Upper lobe of right lung (tissue), 1 donor: ENCODE measurements around the gene MAP3K6. TPM values are rescaled to one million over a fixed set of nuclear protein-coding genes. Genes with fewer than 3 reads are reported as not detected.

Experiments used
- ATAC-seq: fragments of 200-7000 bp; cut with Tn5 transposase; one replicate; pipeline ENCODE4 v1.9.1; 2020; ENCODE audit warnings: mild to moderate bottlenecking, moderate library complexity
- DNase-seq: peaks from one replicate; pipeline ENCODE4 v3.0.0-alpha.2; 2020
- H3K27ac ChIP-seq: fragments of 200-600 bp; one replicate; pipeline ENCODE4 v1.8.0; 2022
- H3K27me3 ChIP-seq: fragments of 200-600 bp; one replicate; pipeline ENCODE4 v1.8.0; 2022; ENCODE audit warnings: mild to moderate bottlenecking
- H3K36me3 ChIP-seq: fragments of 200-600 bp; one replicate; pipeline ENCODE4 v1.8.0; 2022
- H3K4me1 ChIP-seq: fragments of 200-600 bp; one replicate; pipeline ENCODE4 v1.8.0; 2022
- H3K4me3 ChIP-seq: fragments of 200-600 bp; one replicate; pipeline ENCODE4 v1.8.0; 2022; ENCODE audit warnings: mild to moderate bottlenecking
- H3K9me3 ChIP-seq: fragments of 200-600 bp; one replicate; pipeline ENCODE4 v1.8.0; 2022
- intact Hi-C: fragments of 100-400 bp; cut with DNase I; formaldehyde crosslinking; loops from one replicate; pipeline ENCODE4 v1.11.0; 2022
- total RNA-seq: library from RNA; stranded (reverse); fragmentation: NEBNext Ultra II Directional; extraction: Animal tissue kit (Norgen Biotek cat#: 25700); gene quantifications from one replicate; pipeline ENCODE4 v1.2.1, GENCODE V29; 2021
- TF ChIP-seq, protein P1 (sequence below): fragments of 200-600 bp; IDR thresholded peaks from one replicate; pipeline ENCODE4 v1.8.0; 2022; ENCODE audit warnings: antibody characterized with exemption
- donor health status: DM: no; HTN: yes; CAD: no; lungs with severe emphysema.

Gene MAP3K6
- total RNA-seq, 1 donor from 2014 or later, result 144 TPM

- peaks cover 63% of the 10 kb centered on the region for H3K36me3 ChIP-seq
- DNase-seq (no peak), ATAC-seq (no peak)
- H3K4me1 ChIP-seq, result peaks cover 8% of the 10 kb centered on the region
- TF ChIP-seq, protein P1, sequence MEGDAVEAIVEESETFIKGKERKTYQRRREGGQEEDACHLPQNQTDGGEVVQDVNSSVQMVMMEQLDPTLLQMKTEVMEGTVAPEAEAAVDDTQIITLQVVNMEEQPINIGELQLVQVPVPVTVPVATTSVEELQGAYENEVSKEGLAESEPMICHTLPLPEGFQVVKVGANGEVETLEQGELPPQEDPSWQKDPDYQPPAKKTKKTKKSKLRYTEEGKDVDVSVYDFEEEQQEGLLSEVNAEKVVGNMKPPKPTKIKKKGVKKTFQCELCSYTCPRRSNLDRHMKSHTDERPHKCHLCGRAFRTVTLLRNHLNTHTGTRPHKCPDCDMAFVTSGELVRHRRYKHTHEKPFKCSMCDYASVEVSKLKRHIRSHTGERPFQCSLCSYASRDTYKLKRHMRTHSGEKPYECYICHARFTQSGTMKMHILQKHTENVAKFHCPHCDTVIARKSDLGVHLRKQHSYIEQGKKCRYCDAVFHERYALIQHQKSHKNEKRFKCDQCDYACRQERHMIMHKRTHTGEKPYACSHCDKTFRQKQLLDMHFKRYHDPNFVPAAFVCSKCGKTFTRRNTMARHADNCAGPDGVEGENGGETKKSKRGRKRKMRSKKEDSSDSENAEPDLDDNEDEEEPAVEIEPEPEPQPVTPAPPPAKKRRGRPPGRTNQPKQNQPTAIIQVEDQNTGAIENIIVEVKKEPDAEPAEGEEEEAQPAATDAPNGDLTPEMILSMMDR, result no peak
- no peaks in the 10 kb centered on the region for H3K27me3 ChIP-seq
- no peaks in the 10 kb centered on the region for H3K9me3 ChIP-seq
- H3K4me3 ChIP-seq, result no peak overlapping the region
- H3K27ac ChIP-seq, result no peak overlapping the region
- intact Hi-C loops, result no loop called here
Observed at GRCh38 chr1:27335506-27336422, 31.0 kb downstream of the MAP3K6 start.

DNA sequence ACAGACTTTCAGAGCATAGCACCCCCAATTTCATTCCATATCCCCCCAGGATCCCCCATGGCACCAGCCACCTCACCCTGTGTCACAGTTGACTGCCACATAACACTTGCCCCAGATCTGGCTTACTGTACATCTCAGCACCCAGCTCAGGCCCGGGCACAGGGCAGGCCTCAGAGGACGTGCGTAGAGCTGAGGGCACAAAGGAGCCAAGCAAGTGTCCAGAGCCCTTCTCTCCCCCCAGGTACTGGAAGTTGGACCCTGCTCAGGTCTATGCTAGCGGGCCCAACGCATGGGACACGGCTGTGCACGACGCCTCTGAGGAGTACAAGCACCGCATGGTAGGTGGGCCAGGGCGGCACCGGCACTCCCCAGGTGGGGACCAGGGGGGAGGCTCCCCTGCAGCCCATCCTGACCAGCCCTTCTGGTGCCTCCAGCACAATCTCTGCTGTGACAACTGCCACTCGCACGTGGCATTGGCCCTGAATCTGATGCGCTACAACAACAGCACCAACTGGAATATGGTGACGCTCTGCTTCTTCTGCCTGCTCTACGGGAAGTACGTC is 33.0 kb downstream of the MAP3K6 start:
- TF ChIP-seq, protein P1, result no peak
- H3K4me1 ChIP-seq, result peaks cover 8% of the 10 kb centered on the region
- ATAC-seq (no peak), DNase-seq (no peak)
- H3K27me3 ChIP-seq, result no peaks in the 10 kb centered on the region
- intact Hi-C loops, result no loop called here
- H3K4me3 ChIP-seq, result no peak overlapping the region
- H3K9me3 ChIP-seq, result no peaks in the 10 kb centered on the region
- H3K36me3 ChIP-seq, result peaks cover 77% of the 10 kb centered on the region
- H3K27ac ChIP-seq, result no peak overlapping the region

- H3K27me3 ChIP-seq, result no peaks in the 10 kb centered on the region
- H3K4me1 ChIP-seq, result peaks cover 8% of the 10 kb centered on the region
- H3K9me3 ChIP-seq, result no peaks in the 10 kb centered on the region
- H3K4me3 ChIP-seq, result no peak overlapping the region
- no peak overlapping the region for H3K27ac ChIP-seq
- DNase-seq, result no peak
- TF ChIP-seq, protein P1, result peak; percentile 82
- intact Hi-C loops, result no loop called here
- ATAC-seq, result peak; percentile 81
- H3K36me3 ChIP-seq, result peaks cover 88% of the 10 kb centered on the region
Observed at GRCh38 chr1:27332536-27333281, 34.1 kb downstream of the MAP3K6 start.

GRCh38 chr1:27331922-27332321 is 34.8 kb downstream of the MAP3K6 start:
- H3K27me3 ChIP-seq, result no peaks in the 10 kb centered on the region
- peaks cover 9% of the 10 kb centered on the region for H3K4me1 ChIP-seq
- TF ChIP-seq, protein P1, result no peak
- no peak overlapping the region for H3K4me3 ChIP-seq
- intact Hi-C loops, result no loop called here
- no peak overlapping the region for H3K27ac ChIP-seq
- H3K9me3 ChIP-seq, result no peaks in the 10 kb centered on the region
- H3K36me3 ChIP-seq, result peaks cover 91% of the 10 kb centered on the region
- no peak for DNase-seq
- ATAC-seq, result no peak

DNA sequence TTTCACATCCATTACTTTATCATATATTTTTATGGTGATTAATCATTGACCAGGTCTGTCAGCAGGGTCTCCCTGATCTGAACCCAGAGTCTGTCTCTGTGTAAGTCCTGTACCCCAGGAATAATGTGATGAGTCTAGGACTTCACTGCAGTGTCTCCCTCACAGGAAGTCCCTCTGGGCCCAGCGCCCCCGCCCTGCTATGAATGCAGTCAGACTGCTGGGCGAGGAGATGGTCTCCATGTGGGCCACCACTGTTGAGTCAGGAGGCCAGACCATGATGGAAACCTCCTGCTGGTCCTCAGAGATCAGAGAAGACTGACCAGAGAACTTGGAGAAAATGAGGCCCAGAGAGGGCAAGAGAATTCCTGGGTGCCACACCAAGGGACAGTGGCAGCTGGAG is 35.3 kb downstream of the MAP3K6 start:
- ATAC-seq, result no peak
- DNase-seq, result no peak
- peaks cover 14% of the 10 kb centered on the region for H3K4me1 ChIP-seq
- peaks cover 89% of the 10 kb centered on the region for H3K36me3 ChIP-seq
- no peak overlapping the region for H3K4me3 ChIP-seq
- no peaks in the 10 kb centered on the region for H3K9me3 ChIP-seq
- TF ChIP-seq, protein P1, result no peak
- intact Hi-C loops, result no loop called here
- no peaks in the 10 kb centered on the region for H3K27me3 ChIP-seq
- no peak overlapping the region for H3K27ac ChIP-seq
